Progenitor cell of endocrine pancreas (in vitro differentiated cells): ENCODE data around the gene RASIP1. TPM values are rescaled to one million over a fixed set of nuclear protein-coding genes. Genes with fewer than 3 reads are reported as not detected.

Source experiments
- DNase-seq: peaks from one replicate; pipeline ENCODE4 v3.0.0; 2021; ENCODE audit warnings: low spot score; ENCODE audit not compliant: unreplicated experiment
- H3K27ac Mint-ChIP-seq: 2 replicates; pipeline ENCODE4 v1.8.0; 2021; ENCODE audit warnings: mild to moderate bottlenecking, moderate library complexity, mixed read lengths
- H3K27me3 Mint-ChIP-seq: 2 replicates; pipeline ENCODE4 v1.8.0; 2021; ENCODE audit warnings: mixed read lengths
- H3K36me3 Mint-ChIP-seq: 2 replicates; pipeline ENCODE4 v1.8.0; 2022; ENCODE audit warnings: mixed read lengths; ENCODE audit not compliant: insufficient read depth
- H3K4me1 Mint-ChIP-seq: 2 replicates; pipeline ENCODE4 v1.8.0; 2021; ENCODE audit warnings: low read depth, mixed read lengths
- H3K4me3 Mint-ChIP-seq: 2 replicates; pipeline ENCODE4 v1.8.0; 2021; ENCODE audit warnings: low read depth, mild to moderate bottlenecking, moderate library complexity, mixed read lengths
- H3K9me3 Mint-ChIP-seq: 2 replicates; pipeline ENCODE4 v1.8.0; 2021; ENCODE audit warnings: low read depth, mixed read lengths
- CTCF ChIP-seq: fragments of 200-600 bp; sonication (generic); IDR thresholded peaks from one replicate; pipeline ENCODE4 v1.5.0; 2021; ENCODE audit warnings: antibody characterized with exemption, mild to moderate bottlenecking; ENCODE audit not compliant: unreplicated experiment
- total RNA-seq: library from RNA; stranded (reverse); gene quantifications from 2 replicates; pipeline ENCODE4 v1.2.1, GENCODE V29; 2021

RASIP1 gene
- total RNA-seq, 1 donor from 2014 or later: 2.4 TPM

GRCh38 chr19:48714759-48715675, 25.4 kb downstream of the RASIP1 start:
- Mint-ChIP-seq H3K36me3 (peaks cover 2% of the 10 kb centered on the region), H3K9me3 (no peaks in the 10 kb centered on the region), H3K27ac (peak overlapping the region; percentile 94), H3K4me1 (peaks cover 16% of the 10 kb centered on the region), H3K4me3 (peak overlapping the region; percentile 80), H3K27me3 (no peaks in the 10 kb centered on the region)
- no peak for TF ChIP-seq CTCF
- no peak for DNase-seq

- peaks cover 2% of the 10 kb centered on the region for H3K36me3 Mint-ChIP-seq
- H3K4me1 Mint-ChIP-seq: peaks cover 15% of the 10 kb centered on the region
- H3K27ac Mint-ChIP-seq: peak overlapping the region; percentile 94
- no peak for TF ChIP-seq CTCF
- no peaks in the 10 kb centered on the region for H3K27me3 Mint-ChIP-seq
- H3K9me3 Mint-ChIP-seq: no peaks in the 10 kb centered on the region
- peak overlapping the region; percentile 80 for H3K4me3 Mint-ChIP-seq
- DNase-seq: peak; percentile 99
These were observed 26.3 kb downstream of the RASIP1 start for GRCh38 chr19:48713864-48714755.

- peak; percentile 34 for TF ChIP-seq CTCF
- DNase-seq: no peak
- Mint-ChIP-seq H3K36me3 (peaks cover 2% of the 10 kb centered on the region), H3K4me1 (peaks cover 11% of the 10 kb centered on the region), H3K27me3 (no peaks in the 10 kb centered on the region), H3K27ac (no peak overlapping the region), H3K9me3 (no peaks in the 10 kb centered on the region), H3K4me3 (peak overlapping the region; percentile 80)
These were observed 27.2 kb downstream of the RASIP1 start for GRCh38 chr19:48713041-48713863.

GRCh38 chr19:48711106-48711662, 29.2 kb downstream of the RASIP1 start:
- Mint-ChIP-seq H3K36me3 (peaks cover 3% of the 10 kb centered on the region), H3K9me3 (no peaks in the 10 kb centered on the region), H3K4me3 (no peak overlapping the region), H3K4me1 (peaks cover 7% of the 10 kb centered on the region), H3K27ac (no peak overlapping the region), H3K27me3 (no peaks in the 10 kb centered on the region)
- no peak for DNase-seq
- no peak for TF ChIP-seq CTCF
